Measurements from ENCODE around the gene FANK1.
"Not testable (repeated sequence)": the region's sequence is repeated elsewhere in the genome, so short reads cannot be mapped to it uniquely, and the experiment has no call there.

Gene FANK1, protein sequence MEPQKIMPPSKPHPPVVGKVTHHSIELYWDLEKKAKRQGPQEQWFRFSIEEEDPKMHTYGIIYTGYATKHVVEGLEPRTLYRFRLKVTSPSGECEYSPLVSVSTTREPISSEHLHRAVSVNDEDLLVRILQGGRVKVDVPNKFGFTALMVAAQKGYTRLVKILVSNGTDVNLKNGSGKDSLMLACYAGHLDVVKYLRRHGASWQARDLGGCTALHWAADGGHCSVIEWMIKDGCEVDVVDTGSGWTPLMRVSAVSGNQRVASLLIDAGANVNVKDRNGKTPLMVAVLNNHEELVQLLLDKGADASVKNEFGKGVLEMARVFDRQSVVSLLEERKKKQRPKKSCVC

DNA sequence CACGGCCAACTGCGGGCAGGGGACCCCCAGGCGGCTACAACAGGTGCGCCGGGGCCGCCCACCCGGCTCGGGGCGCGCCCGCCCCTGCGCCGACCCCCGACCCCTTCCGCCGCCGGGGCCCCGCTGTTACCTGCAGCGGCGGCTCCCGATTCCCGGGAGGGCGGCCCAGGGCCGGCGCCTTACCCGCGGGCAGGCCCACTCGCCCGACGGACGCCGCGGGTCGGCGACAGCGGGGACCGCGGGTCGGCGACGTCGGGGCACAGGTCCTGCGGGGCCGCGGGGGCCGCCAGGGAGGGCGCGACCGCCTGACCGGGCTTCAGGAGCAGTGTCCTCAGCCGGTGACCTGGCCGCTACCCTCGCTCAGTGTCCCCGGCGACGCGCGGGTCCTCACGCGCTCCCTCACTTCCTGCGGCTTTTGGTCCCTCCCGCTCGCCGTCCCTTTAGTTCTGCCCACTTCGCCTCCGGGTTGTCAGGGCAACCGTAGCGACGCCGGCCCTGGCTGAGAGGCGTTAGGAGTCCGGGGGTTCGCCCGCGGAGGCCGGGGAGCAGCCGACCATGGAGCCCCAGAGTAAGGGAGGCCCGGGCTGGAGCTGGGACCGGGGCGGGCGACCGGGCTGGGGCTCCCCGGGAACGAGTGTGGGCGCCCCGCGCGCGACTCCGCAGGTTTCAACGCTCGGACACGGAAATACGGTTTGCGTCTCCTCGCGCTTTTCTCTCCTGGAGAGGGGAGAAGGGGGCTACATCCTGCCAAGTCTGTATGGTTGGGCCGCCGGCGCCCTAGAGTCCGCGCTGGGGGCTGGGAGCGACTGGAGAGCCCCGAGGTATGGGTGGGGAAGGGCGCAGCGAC is at the start of gene FANK1:
TSS of gene FANK1 (plus strand) at position 477 of the 847 bp plus-strand sequence. CDS start at position 556, 79 bp downstream.
- DNase-seq = peak; percentile 80

DNA sequence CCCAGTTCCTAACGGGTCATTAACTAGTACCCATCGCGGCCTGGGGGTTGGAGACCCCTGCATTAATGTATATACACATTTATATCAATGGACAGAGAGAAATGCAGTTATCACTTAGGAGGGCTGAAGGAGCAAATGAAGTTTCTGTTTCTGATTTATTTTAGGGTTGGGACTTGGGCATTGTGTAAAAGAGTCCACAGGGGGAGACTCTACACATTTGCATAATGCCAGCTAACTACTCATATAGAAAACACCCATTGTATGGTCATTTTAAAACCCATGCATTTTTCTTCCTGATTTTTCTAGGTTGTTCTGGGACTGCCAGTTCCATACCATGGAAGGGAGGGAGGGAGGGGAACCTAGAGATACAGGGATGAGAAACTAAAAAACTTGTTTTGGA is 49.5 kb upstream of the FANK1 start:
- DNase-seq = no peak

DNA sequence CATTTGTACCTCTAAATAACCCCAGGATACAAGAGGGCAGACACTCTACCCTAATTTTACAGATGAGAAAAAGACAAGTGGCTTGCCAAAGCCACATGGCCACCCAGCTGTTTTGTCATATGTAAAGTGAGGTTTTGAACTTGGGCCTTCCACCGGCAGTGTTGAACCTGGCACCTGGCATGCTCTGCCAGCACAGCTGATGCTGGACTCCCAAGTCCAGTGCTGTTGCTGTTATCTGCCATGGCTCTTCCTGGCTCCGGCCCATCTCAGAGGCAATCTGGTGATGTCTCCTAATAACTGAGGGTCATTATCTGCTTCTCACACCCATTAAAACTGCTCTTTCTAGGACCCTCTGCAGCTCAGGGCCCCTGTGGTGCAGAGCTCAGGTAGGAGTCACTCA is 48.0 kb upstream of the FANK1 start:
- no peak for DNase-seq

DNA sequence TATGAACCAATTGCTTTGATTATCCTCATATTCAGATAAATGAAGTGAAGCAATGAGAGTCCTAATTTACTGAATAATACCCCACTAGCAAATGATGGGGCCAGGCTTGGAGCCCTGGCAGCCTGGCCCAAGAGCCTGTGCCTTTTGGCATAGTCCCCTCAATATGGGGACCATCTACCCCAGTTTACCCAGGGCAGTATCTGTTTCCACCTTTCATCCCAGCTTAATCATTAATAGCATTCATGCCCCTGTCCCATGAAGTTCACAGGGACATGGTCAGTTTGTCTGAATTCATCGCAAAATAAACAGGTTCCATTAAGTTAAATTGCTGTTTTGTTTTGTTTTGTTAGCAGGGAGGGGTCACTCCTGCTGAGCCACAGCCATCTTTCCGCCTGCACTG is 47.5 kb upstream of the FANK1 start:
- DNase-seq = no peak

DNA sequence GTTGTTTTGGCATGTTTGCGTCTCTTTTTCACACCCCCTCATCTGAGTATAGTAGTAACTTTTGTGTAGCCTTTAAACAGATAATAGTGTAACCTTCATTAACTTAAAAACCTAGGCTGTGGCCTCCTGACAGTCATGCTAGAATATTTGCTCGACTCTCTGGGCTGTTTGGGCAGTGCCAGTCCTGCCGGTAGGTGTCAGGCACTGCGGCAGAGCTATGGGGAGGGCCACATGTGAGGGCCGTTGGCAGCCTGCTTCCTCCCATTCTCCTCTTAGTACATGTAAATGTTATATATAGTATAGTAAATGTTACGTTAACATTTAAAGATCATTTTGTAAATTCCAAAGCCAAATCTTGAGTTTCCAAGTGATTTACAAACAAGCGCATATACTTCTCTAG is 46.9 kb upstream of the FANK1 start:
- DNase-seq = no peak

DNA sequence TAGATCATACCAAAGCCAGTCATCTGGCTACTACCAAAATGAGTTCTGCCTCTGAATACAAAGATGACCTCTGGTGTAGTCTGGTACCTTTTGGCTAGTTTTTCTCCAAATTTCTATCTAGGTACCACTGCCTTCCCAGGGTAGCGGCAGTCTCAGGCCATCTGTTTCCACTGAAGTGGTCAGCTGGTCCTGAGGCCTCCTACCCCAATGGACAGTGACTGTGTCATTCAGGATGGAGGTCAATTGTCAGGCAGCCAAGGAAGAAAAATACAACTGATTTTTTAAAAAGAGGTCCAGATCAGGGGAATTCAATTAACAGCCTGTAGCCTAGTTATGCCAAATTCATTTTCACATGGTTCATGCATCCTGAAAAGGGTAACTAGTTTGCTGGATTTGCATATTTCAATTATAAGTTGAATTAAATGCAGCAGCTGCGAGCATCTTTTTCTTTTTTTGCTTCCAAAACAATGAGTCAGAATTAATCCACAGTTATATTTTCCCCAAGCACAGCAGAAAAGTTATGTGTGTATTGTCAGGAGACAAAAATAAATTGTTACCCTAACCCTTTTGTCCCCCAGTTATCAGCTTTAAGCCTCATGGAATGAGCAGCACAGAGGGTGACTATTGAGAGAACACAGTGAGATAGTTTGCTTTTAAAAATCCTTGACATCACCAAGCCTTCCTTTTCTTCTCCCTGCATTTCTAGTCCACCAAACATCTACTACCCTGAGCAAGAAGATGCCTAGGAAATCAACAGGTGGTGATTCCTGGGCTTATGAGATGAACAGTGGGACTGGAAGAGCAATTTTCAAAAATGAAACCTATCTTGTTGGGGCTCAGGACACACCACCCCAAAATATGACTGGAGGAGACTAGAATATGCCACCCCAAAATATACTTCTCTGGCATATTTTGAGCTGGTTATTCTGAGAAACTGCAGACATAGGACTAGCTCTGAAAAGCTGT is 45.3 kb upstream of the FANK1 start:
- no peak for DNase-seq

DNA sequence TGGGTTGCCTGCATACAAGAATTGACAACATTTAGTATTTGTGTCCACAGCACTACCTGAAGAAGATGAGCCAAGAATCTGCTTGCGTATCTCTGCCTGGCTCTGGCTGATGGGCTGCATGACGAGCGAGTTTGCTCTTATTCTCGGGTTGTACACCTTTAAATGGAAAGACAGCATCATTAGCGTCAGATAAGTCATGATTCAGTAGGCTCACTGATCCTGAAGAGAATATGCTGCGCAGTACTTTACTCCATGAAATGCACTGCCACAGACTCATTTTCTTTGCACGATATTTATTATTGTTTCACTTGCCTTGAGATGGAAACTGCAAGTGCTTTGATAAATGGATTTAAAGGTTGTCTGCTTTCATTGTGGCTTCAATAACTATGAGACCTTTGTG is 43.9 kb upstream of the FANK1 start:
- DNase-seq = no peak

DNA sequence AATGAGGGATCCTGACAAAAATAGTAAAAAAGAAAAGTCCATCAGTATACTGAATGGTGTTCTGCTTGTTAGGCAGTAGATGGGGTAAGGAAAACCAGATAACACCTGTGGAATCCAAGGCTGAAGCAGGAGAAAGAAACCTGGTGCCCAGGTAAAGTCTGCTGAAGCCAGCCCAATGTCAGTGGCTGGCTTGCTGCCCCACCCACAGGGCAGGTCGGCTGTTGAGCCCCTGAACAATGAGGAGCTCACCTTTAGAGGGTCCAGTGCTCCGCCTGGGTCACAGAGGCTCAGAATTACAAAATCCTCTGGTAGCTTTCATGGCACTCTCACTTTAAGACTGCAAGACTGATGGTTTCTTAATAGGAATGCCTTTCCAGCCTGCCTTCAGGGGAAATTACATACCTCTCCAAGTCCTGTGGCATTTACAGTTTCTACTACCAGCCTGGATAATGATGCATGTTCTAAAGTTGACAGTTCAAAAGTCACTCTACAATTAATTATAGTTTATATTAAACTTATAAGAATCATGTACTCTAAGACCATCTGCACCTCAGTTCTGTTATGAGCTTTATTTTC is 39.1 kb upstream of the FANK1 start:
- no peak for DNase-seq

DNA sequence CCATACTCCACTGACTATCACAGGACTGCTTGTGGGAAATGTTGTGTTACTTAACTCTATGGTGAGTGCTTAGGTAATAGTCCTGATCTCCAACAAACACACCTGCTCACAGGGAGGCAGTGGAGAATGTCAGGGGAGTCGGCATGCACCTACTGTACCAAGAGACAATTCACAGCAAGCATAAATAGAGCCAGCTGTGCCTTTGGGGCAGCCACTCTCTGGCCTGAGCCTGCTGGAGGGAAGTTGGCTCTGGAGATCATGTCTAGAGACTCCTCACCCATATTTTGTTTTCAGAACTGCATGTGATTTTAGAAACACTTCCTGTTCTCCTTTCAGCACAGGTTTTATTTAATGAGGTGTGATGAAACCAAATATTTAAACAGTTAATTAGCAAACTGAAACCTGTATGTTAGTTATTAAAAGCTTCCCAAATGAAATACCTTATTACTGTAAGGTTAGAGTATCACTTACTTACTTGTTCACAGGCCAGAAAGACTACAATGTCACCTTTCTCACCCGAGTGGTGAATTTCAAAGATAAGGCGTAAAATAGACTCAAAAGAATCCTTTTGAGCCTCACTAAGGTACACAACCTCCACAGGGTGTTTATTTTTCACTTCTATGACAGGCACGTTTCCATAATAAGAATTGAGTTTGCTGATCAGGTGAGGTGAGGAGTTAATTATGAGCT is 37.1 kb upstream of the FANK1 start:
- DNase-seq = no peak

DNA sequence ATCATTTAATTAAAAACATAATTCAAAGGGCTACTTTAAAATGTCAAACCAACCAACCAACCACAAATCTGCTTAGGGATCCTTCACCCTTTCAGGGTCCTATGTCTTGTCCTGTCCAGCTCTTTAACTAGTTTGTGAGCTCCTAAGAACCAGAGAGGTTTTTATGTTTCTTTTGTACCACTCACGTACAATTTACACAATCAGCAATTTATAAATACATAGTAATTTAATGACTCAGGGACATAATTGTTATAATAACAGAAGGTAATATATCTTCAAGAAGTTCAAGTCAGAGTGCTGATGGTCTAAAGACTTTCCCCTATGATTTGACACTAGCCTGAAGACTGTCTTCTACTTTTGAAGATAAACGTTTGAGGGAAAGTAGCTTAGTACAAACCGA is 31.2 kb upstream of the FANK1 start:
- no peak for DNase-seq

DNA sequence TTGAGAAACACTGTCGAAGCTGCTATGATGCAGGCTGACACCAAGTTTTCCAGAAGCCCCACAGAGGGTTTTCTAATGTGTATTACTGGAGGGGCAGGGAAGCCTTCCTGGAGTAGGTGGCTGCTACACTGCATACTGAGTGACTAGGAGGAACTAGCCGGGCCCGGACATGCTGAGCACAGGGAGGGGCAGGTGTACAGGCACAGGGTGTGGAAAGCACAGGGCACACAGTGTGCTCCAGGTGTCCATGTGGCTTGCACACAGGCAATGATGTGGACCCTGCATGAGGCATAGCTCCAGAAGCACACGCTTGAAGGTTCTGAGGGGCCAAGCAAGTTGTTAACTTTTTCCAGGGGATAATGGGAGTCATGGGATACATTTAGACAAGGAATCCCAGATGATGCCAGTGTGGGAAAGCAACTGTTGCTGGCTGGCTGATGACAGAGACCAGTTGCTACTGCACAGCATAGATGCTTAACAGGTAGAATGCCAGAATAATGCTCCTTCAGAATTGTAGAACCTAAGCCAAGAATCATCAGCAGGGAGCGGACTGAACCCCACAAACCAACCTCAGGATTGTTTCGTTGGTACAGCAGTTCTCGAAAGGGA is 29.8 kb upstream of the FANK1 start:
- no peak for DNase-seq

DNA sequence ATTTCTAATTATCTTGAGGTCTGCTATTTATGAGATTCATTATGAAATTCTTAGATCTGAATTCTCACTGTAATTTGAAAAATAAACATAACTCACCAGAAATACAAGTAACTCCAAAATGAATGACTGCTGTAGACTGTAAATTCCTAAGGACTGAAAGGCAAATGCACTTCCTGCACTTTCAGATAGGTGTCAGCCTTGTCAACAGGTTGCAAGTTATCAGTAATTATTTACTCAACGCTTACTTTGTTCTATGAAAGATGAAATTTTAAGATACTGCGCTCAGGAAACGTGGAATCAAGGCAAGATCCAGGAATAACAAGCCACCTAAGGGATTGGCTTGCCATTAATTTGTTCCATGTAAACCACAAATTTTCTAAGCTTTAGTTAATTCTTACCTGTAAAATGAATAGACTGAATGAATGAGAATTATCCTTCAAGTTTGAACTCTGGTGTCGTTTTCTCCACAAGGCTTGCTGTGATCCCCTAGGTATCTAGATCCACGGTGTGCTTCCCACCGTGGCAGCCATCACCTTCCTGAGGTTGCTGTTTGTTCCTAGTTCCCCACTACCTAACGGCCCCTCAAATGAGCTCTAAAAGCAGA is 27.9 kb upstream of the FANK1 start:
- no peak for DNase-seq

DNA sequence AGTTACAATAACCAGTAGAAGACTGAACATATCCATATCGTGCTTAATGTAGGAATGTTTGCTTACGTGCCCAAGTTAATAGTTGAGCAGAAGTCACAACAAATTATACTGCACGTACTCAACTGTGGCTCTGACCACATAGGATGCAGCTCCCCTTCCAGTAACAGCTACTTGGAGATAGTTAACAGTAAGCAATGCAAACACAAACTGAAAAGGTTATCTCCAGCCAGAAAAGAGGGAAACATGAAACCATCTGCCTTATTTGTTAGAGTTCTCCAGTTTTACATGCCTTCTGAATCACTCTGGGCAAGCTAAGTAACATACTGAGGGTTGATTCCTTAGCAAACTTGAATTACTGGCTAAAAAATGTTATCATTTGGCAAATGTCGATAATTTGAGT is 25.0 kb upstream of the FANK1 start:
- DNase-seq = no peak

DNA sequence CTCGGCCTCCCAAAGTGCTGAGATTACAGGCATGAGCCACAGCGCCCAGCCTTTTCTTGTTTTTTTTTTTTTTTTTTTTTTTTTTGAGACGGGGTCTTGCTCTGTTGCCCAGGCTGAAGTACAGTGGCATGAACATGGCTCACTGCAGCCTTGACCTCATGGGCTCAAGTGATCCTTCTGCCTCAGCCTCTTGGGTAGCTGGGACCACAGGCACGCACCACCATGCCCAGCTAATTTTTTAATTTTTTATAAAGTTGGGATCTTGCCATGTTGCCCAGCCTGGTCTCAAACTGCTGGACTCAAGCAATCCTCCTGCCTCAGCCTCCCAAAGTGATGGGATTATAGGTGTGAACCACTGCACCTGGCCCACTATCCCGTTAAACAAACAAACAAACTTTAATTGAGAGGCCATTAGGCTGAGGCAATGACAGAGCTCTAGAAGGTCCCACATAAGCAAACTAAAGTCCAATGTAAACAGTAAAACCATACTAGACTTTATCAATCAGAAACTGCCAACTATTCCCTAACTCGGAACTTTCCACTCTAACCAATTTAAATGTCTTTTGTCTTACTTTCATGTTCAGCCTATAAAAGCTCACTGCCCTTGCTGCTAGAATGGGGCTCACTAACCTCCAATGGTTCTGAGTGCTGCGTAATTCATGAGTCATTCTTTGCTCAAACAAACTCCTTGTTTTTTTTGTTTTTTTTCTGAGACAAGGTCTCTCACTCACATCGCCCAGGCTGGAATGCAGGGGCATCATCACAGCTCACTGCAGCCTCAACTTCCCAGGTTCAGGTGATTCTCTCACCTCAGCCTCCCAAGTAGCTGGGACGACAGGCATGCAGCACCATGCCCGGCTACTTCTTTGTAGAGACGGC is 17.2 kb upstream of the FANK1 start:
- DNase-seq = no peak

DNA sequence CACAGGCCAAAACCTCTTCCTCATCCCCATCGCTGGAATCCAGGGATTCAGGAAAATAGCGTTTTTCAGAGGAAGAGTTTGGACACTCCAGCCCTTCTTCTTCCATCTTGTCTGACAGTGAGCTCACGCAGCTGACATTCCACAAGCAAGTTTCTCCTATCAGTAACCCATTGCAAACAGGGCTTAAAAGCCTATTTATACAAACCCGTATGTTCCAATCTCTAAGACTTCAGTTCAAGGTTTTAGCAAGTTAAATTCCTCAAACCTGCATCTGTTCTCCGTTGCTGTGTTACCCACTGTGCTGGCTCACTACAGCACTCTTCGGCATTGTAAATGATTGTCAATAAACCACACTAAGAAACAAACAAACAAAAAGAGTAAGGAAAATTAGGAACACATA is 15.6 kb upstream of the FANK1 start:
- DNase-seq = no peak

DNA sequence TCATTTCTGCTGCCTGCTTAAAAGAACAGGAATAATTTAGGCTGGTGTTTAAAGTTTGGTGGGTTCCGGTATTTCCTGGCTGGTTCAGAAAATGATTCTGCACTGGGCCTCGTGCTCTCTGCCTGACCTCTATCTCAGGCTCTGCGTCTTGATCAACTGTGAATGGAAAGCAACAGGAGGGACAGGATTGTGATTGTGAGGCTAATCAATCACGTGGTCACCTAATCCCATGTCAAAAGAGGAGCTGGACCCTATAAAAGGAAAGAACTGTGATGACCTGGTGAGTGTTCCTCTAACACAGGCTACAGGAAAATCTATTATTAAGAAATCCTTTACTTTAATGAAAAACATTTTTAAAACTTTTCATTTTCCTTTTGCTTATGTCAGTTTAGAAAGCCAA is 15.2 kb upstream of the FANK1 start, which contains the start of gene DHX32:
TSS of gene DHX32 (minus strand) at position 101 of the 400 bp plus-strand sequence. CDS start 468 bp downstream, outside the sequence.
- no peak for DNase-seq

DNA sequence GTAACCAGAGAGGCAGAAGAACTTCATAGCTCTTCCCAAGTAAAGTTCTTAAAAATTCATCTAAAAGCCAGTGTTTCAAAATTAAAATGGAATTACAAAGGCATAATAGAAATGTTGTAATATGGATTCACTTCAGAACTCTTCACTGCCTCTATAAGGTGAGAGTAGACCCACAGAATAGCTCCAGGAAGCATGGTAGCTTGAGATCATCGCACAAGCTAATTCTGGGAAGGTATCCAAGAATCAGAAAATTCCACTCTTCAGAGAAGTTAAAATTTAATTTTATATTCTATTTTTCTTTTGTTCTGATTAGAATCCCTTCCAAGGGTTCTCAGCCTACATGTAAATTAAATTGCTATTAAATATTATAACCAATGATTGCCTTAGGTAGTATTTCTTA is 13.8 kb upstream of the FANK1 start:
- DNase-seq = no peak

DNA sequence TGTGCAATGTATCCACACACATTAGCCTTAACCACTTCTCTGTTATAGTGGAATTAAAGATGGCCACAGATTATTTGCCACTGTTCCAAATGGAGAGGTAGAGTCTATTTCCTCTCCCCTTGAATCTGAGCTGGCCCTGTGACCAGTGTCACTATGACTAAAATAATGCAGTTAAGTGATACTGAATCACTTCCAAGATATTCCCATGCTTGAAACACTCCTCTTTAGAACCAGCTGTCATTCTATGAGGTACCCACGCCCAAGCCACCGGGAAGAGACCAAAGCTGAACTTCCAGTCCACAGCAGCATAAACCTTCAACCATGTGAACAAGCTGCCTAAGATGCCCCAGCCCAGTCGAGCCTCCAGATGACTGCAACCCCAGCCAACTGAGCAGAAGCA is 13.2 kb upstream of the FANK1 start:
- no peak for DNase-seq

DNA sequence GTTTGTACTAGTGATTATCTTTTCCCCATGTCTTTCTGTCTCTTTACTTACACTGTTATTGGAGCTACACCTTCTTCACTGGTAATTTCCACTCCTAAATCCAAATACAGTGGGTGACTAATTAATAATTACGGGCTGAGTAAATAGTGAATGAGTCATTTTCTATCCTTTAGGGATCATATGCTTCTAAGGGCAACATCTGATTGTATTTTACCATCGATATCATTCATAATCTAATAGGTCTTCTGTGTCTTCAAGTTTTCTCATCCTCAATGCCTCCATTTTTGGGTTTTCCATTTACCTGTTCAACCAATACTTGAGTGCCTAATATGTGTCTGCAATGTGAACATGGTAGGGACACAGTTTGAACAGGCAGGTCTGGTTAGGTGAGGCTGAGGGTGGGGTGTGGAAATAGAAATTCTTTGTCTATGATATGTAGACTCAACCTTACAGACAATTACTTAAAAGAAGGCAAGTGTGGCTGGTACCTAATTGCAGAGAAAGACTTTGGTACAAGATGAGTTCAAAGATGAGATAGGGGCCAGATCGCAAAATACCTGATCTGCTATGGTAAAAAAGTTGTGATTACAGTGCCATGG is 9.4 kb upstream of the FANK1 start:
- DNase-seq = no peak

DNA sequence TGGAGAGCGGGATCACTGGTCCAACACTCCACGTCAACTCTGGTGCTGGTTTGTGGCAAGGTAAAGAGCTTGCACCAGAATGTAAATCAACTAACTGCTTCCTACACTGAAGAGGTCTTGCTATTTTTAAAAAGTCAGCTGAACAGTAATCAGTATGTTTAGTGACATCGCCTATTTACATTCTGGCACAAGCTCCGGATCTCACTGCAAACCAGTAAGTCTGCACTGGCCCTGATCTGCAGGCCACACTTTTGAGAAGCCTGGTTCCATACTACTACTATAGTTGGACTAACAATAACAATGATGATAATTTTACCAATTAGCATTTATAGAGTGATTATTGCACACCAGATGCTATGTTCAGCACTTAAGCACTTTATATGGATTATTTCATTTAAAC is 6.9 kb upstream of the FANK1 start:
- not testable (repeated sequence) for DNase-seq

Data from stimulated activated CD4-positive, alpha-beta T cell treated with anti-CD3 and anti-CD28 coated beads, Interleukin-1b, Interleukin-23, amount 100 ng/mL, for 48 hours (primary cell).